Epithelial cell of esophagus (primary cell): ENCODE results near the gene SNU13.
"Not testable (repeated sequence)": the region's sequence is repeated elsewhere in the genome, so short reads cannot be mapped to it uniquely, and the experiment has no call there.

ENCODE experiments used
- DNase-seq: peaks from one replicate; pipeline ENCODE4 v3.0.0; 2010; ENCODE audit warnings: low read depth
- H3K4me3 ChIP-seq: 2 replicates; pipeline ENCODE4 v1.5.1; 2011; ENCODE audit warnings: mild to moderate bottlenecking, low read length, control low read depth
- CTCF ChIP-seq: IDR thresholded peaks from 2 replicates; pipeline ENCODE4 v1.5.1; 2011; ENCODE audit warnings: low read depth, mild to moderate bottlenecking, low read length, control low read depth, inconsistent platforms; ENCODE audit not compliant: insufficient read depth; ENCODE audit errors: missing control alignments

SNU13 gene

GRCh38 chr22:41648432-41648831 is 40.2 kb downstream of the SNU13 start:
- DNase-seq = no peak
- no peak for TF ChIP-seq CTCF
- H3K4me3 ChIP-seq = no peak overlapping the region

DNA sequence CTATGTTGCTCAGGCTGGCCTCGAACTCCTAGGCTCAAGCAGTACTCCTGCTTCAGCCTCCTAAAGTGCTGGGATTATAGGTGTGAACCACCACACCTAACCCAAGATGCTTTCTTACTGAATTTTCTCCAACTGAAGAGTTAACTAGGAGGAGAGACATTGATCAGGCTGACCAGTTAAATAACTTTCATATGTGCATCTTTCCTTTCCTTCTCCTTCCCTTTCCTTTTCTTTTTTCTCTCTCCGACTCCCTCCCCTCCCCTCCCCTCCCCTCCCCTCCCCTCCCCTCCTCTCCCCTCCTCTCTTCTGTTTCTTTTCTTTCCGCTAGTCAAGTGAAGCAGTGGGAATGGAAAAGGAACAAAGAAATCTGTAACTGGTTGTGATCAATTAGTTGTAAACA is 40.9 kb downstream of the SNU13 start:
- no peak for TF ChIP-seq CTCF
- DNase-seq = no peak
- no peak overlapping the region for H3K4me3 ChIP-seq

GRCh38 chr22:41642331-41643110 is 46.1 kb downstream of the SNU13 start:
- peak; percentile 76 for DNase-seq
- H3K4me3 ChIP-seq = no peak overlapping the region
- TF ChIP-seq CTCF = no peak

GRCh38 chr22:41641854-41642253 is 46.8 kb downstream of the SNU13 start:
- no peak for TF ChIP-seq CTCF
- no peak overlapping the region for H3K4me3 ChIP-seq
- DNase-seq = no peak

DNA sequence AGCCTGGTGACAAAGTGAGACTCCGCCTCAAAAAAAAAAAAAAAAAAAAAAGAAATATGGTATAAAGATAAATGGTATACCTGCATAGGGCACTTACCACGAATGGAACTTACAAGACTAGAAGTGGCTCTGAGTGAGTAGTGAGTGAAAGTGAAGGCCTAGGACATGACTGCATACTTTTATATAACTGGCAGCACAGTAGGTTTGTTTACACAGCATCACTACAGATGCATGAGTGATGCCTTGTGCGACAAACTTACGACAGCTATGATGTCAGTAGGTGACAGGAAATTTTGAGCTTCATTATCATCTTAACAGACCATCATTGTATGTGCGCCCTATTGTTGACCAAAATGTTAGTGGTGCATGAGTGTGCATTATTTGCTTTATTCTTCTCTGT is 49.9 kb downstream of the SNU13 start:
- no peak for DNase-seq
- no peak overlapping the region for H3K4me3 ChIP-seq
- TF ChIP-seq CTCF = no peak

GRCh38 chr22:41638124-41638523 is 50.5 kb downstream of the SNU13 start:
- no peak for TF ChIP-seq CTCF

DNA sequence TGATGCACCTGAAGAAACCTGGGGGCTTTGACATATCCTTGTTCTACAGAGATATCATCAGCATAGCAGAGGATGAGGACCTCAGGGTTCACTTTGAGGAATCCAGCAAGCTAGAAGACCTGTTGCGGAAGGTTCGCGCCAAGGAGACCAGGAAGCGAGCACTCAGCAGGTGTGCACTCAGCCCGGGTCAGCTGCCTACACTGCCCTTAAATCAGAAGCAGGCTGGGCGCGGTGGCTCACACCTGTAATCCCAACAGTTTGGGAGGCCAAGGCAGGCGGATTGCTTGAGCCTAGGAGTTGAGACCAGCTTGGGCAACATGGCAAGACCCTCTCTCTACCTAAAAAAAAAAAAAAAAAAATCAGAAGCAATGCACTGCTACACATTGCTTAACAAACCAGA is 51.0 kb downstream of the SNU13 start:
- not testable (repeated sequence) for H3K4me3 ChIP-seq, DNase-seq

More at GRCh38 chr22:41638124-41638523, 50.5 kb downstream of the SNU13 start:
- DNase-seq = no peak
- no peak overlapping the region for H3K4me3 ChIP-seq

DNA sequence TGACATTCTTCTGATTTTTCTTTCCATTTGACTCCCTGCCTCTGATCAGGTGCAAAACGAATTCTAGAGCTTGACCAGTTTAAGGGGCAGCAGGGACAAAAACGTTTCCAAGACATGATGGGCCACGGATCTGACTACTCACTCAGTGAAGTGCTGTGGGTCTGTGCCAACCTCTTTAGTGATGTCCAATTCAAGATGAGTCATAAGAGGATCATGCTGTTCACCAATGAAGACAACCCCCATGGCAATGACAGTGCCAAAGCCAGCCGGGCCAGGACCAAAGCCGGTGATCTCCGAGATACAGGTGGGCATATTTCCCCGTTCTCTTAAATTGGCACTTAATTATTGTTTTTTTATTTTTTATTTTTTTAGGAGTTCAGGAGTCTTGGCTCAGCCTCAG is 52.2 kb downstream of the SNU13 start:
- TF ChIP-seq CTCF = no peak
- no peak overlapping the region for H3K4me3 ChIP-seq
- DNase-seq = peak; percentile 28

DNA sequence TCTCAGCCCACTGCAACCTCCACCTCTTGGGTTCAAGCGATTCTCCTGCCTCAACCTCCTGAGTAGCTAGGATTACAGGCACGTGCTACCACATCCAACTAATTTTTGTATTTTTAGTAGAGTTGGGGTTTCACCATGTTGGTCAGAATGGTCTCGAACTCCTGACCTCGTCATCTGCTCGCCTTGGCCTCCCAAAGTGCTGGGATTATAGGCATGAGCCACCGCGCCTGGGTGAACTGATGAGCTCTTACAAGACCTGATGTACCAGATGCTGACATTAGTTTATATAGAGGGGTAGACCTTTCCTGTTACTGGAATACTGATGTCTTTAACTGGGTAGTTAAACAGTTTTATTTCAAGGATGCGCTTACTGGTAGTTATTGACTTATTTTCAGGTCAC is 54.1 kb downstream of the SNU13 start:
- H3K4me3 ChIP-seq, DNase-seq: not testable (repeated sequence)

GRCh38 chr22:41631615-41632014 is 57.1 kb downstream of the SNU13 start:
- not testable (repeated sequence) for DNase-seq, H3K4me3 ChIP-seq

DNA sequence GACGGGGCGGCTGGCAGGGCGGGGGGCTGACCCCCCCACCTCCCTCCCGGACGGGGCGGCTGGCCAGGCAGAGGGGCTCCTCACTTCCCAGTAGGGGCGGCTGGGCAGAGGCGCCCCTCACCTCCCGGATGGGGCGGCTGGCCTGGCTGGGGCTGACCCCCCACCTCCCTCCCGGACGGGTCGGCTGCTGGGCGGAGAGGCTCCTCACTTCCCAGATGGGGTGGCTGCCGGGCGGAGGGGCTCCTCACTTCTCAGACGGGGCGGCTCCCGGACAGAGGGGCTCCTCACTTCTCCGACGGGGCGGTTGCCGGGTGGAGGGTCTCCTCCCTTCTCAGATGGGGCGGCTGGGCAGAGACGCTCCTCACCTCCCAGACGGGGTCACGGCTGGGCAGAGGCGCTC is 57.6 kb downstream of the SNU13 start:
- DNase-seq, H3K4me3 ChIP-seq: not testable (repeated sequence)
